ENCODE results near the gene TMEM51.

TMEM51 gene

GRCh38 chr1:15251857-15252835 is 98.6 kb downstream of the TMEM51 start:
- DNase-seq: no peak

- DNase-seq: no peak
Measured at GRCh38 chr1:15254559-15254958, 101.0 kb downstream of the TMEM51 start.

- no peak for DNase-seq
Measured at GRCh38 chr1:15255582-15256149, 102.1 kb downstream of the TMEM51 start.

GRCh38 chr1:15256584-15256983 is 103.0 kb downstream of the TMEM51 start:
- DNase-seq: no peak

- DNase-seq: no peak
Measured at GRCh38 chr1:15257309-15257708, 103.8 kb downstream of the TMEM51 start.

- DNase-seq: no peak
Measured at GRCh38 chr1:15258833-15259621, 105.5 kb downstream of the TMEM51 start.

- no peak for DNase-seq
Measured at GRCh38 chr1:15259622-15260007, 106.1 kb downstream of the TMEM51 start.

GRCh38 chr1:15260418-15261154 is 107.0 kb downstream of the TMEM51 start:
- DNase-seq: no peak

- DNase-seq: no peak
Measured at GRCh38 chr1:15261155-15262002, 107.8 kb downstream of the TMEM51 start.

- no peak for DNase-seq
Measured at GRCh38 chr1:15262003-15262377, 108.4 kb downstream of the TMEM51 start.

GRCh38 chr1:15262706-15263105 is 109.2 kb downstream of the TMEM51 start:
- DNase-seq: no peak

GRCh38 chr1:15264769-15265168 is 111.2 kb downstream of the TMEM51 start:
- no peak for DNase-seq

Measured in NCI-H1417 treated with DMSO at 0.1 percent for 48 hours (cell line).